GM21528 (cell line): Measurements from ENCODE around the gene HADHA.

ENCODE experiments used
- ATAC-seq: cut with Tn5 transposase; IDR thresholded peaks from one replicate; pipeline ENCODE4 v1.9.1; 2021; ENCODE audit warnings: mild to moderate bottlenecking, moderate library complexity; ENCODE audit not compliant: unreplicated experiment, low FRiP score

HADHA gene

GRCh38 chr2:26148501-26148900, 95.9 kb downstream of the HADHA start:
- no peak for ATAC-seq

DNA sequence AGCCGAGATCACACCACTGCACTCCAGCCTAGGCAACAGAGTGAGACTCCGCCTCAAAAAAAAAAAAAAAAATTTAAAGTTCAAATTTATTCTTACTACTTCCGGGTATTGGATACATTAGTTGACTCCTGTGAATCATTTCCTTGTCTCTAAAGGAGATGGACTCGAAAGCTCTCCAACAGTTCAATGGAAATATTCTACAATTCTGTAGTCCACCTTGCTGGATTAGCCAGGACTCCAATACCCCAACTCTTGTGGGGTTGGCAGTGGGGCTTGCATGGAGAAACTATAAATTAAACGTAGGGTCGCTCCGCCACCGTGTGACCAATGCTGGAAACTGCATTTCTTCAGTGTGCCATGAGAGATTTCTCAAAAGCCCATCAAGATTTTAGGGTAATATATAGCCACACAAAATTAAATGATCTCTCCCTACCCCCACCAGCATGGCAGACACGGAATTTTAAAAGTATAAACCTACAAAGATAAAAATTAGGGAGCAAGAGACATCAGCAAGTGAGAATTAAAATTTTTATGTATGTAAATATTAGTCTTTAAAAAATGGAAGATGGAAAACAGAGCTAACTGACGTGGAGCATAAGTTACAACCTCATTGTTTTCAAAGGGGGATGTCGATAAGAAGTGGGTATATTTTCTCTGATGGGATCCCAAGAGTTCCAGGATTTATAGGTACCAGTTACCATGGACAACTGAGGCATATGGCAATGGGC, 99.3 kb downstream of the HADHA start:
- ATAC-seq: no peak

GRCh38 chr2:26144031-26144430, 100.4 kb downstream of the HADHA start:
- ATAC-seq: no peak

DNA sequence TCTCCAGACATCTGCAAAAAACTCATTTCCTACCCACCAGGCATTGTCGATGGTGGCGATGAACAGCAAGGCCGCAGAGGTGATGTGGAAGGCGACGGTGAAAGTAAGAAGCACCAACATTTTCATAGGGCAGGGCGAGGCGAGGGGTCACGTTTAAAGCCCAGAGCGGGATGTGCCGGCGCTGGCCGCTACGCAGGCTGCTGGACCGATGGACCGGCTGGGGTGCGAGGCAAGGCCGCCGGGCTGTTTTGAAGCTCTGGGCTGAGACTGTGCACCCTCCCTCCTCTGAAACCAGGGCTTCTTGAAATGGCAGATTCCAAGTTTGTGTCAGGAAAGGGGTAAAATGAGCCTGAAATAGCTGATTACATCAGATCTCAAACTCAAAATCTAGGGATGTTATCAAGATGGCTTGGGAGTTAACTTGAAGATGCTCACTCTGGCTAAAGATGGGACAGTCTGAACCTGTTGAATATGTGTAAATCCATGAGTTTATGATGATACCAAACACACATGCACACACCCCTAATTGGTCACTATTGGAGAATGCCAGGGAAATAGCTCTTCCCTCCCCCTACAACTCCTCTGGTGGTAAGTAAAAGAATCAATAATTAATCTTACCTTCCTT, 103.2 kb downstream of the HADHA start:
- ATAC-seq: no peak
